AG04449 (cell line): ENCODE data around the gene CSRNP3.

Experiments used
- CTCF ChIA-PET: fragments of 350-600 bp; formaldehyde crosslinking; extraction: SDS; loops from one replicate; lab custom pipeline; 2021; ENCODE audit warnings: antibody characterized with exemption; lab: Yijun Ruan, JAX
- POLR2A ChIA-PET: fragments of 400-600, 350-600 bp; formaldehyde crosslinking; extraction: SDS; loops from one replicate; lab custom pipeline; 2020; ENCODE audit warnings: antibody characterized with exemption, inconsistent platforms; lab: Yijun Ruan, JAX
- DNase-seq: peaks from one replicate; pipeline ENCODE4 v3.0.0-alpha.2; 2010; ENCODE audit warnings: low read depth, low spot score
- H3K4me3 ChIP-seq: 2 replicates; pipeline ENCODE4 v1.5.1; 2011; ENCODE audit warnings: low read depth, mild to moderate bottlenecking, control low read depth, low read length
- TF ChIP-seq, protein P1 (sequence below): IDR thresholded peaks from one replicate; pipeline ENCODE4 v1.5.1; 2011; ENCODE audit warnings: mild to moderate bottlenecking, moderate library complexity, low read length, control low read depth, inconsistent platforms; ENCODE audit not compliant: insufficient read depth; ENCODE audit errors: missing control alignments

Gene CSRNP3

DNA sequence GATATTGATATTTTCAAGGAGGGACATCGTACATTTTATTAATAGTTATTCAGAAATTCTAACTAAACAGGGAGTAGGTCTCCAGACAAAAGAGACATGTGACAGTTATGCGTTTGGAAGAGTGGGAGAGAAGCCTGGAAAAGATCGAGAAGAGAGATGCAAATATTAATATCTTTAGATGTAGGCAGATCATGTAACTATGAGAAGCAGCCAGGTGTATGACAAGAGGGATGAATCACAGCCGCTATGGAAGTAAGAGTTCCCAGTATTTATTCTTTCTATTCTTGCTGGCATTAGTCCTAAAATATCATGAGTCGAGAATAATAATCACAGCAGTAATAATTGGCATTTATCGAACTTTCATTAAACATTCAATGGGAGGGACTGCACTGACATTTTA, 140.2 kb downstream of the CSRNP3 start:
- H3K4me3 ChIP-seq, result no peak overlapping the region
- no peak for DNase-seq
- ChIA-PET CTCF (no interaction called here), POLR2A (no interaction called here)
- TF ChIP-seq, protein P1, sequence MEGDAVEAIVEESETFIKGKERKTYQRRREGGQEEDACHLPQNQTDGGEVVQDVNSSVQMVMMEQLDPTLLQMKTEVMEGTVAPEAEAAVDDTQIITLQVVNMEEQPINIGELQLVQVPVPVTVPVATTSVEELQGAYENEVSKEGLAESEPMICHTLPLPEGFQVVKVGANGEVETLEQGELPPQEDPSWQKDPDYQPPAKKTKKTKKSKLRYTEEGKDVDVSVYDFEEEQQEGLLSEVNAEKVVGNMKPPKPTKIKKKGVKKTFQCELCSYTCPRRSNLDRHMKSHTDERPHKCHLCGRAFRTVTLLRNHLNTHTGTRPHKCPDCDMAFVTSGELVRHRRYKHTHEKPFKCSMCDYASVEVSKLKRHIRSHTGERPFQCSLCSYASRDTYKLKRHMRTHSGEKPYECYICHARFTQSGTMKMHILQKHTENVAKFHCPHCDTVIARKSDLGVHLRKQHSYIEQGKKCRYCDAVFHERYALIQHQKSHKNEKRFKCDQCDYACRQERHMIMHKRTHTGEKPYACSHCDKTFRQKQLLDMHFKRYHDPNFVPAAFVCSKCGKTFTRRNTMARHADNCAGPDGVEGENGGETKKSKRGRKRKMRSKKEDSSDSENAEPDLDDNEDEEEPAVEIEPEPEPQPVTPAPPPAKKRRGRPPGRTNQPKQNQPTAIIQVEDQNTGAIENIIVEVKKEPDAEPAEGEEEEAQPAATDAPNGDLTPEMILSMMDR, result no peak

DNA sequence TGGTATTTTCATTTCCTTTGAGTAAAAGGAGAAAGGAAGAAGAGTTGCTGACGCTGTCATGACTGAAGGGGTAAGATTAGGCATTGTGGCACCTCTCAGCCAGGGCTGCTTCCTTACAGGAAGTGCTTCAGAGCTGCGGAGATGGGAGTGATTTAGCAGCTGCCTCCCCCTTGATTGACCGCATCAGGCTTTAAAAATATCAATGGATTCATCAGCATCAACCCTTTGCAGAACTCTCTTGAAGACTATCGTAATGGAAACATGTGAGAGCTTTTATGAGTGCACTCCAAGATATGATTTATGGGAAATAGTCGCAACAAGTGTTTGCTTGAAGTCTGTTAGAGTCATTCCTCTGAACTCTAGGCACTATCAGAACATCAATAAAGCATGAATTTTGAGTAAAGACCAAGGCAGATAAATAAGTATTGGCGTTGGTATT, 141.1 kb downstream of the CSRNP3 start:
- ChIA-PET POLR2A (no interaction called here), CTCF (no interaction called here)
- DNase-seq, result no peak
- TF ChIP-seq, protein P1, result no peak
- H3K4me3 ChIP-seq, result no peak overlapping the region

DNA sequence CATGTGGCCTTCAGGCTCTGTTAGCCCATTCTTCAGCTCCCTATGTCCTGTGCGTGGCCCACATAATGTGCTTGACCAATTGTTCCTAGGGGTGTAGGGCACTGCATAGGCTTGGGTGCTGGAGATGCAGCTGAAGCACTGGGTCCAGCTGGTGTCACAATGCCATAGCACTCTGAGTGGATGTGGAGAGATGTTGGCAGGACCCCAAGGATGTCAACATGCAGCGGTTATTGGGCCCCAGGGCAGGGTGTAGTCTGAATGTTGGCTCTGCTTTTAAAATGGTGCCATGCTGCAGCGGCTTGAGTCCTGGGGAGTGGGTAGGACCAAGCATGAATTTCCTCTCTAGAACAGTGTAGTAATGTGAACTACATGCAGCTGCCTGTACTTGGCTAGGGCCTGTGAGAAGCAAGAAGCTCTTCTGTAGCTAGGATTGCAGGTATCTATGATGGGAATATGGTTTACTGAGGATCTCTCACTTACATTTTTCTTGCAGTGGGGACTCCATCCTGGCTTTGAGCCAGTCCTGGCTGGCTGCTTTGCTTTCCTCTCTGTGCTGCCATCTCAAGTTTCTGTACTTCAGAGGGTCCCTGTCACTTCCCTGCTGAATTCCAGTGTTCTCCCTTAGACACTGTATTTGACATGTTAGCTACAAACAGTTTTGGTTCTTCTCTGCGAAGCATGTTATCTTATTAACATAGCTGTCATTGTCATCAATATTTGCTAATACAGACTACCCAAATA, 148.4 kb downstream of the CSRNP3 start:
- CTCF ChIA-PET, result no interaction called here

DNA sequence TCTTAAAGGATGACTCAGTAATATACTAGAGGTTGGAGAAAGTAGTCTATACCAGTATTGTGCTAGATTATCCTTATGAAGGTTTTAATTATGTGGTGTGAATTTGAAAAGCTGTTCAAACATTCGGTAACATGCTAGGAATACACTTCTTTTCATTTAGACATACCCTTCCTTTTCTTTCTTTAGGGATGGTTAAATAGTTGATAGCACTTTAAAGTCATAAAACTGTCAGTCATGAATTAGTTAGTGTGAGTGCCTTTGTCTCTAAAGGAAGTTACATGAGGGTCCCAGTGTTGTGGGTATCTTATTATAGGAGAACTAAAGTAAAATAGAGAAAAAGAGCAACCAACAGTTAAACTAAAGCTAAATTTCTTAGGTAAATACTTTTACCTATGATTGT, 149.3 kb downstream of the CSRNP3 start:
- CTCF ChIA-PET, result no interaction called here
- TF ChIP-seq, protein P1, result no peak
- H3K4me3 ChIP-seq, result no peak overlapping the region
- POLR2A ChIA-PET, result no interaction called here
- no peak for DNase-seq

More for the DNA sequence above, 148.4 kb downstream of the CSRNP3 start:
- no peak overlapping the region for H3K4me3 ChIP-seq
- POLR2A ChIA-PET, result no interaction called here
- TF ChIP-seq, protein P1, result no peak
- no peak for DNase-seq

DNA sequence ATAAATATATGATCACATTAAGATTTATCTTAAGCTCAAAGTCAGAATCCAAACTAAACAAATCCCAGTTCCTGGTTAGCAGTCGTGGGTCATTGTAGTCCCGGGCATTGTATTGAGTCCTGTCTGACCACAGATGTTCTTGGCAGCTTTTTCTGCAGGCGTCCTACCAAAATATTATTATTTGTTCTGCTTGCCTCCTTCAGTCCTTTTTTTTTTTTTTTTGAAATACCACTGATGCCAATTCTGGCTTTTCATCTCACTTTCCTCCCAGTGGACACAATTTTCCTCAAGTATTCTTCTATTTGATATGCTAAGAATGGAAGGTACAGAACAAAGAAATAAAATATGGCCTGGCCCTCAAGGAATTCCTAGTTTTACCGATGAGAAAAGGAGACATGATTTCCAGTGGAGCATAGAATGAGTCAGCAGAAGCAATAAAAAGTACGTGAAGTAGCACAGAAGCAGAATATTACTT, 151.6 kb downstream of the CSRNP3 start:
- TF ChIP-seq, protein P1, result no peak
- POLR2A ChIA-PET, result no interaction called here
- DNase-seq, result no peak
- no peak overlapping the region for H3K4me3 ChIP-seq
- CTCF ChIA-PET, result no interaction called here

DNA sequence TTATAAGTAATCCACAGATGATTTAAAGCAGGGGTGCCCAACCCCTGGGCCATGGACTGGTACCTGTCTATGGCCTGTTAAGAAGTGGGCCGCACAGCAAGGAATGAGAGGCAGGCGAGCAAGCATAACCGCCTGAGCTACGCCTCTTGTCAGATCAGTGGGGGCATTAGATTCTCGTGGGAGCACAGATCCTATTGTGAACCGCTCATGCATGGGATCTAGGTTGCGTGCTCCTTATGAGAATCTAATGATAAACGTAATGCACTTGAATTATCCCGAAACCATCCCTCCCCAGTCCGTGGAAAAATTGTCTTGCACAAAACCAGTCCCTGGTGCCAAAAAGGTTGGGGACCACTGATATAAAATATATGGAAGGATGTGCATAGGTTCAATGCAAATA, 153.7 kb downstream of the CSRNP3 start:
- TF ChIP-seq, protein P1, result no peak
- no peak for DNase-seq
- ChIA-PET CTCF (no interaction called here), POLR2A (no interaction called here)
- H3K4me3 ChIP-seq, result no peak overlapping the region
